T-cell (primary cell): Measurements from ENCODE around the gene B4GALT5. TPM values are rescaled to one million over a fixed set of nuclear protein-coding genes. Genes with fewer than 3 reads are reported as not detected.
"Not testable (repeated sequence)": the region's sequence is repeated elsewhere in the genome, so short reads cannot be mapped to it uniquely, and the experiment has no call there.

ENCODE experiments used
- ATAC-seq, 4 experiments: fragments of 200-7000 bp in 3 of 4; fragments of 150-1000 bp in 1 of 4; cut with Tn5 transposase; replicated peaks in 1 of 4; 1 replicate in 3 of 4; 2 replicates in 1 of 4; pipeline ENCODE4 v1.10.0; 2021; ENCODE audit warnings: moderate library complexity in 3 of 4, mild to moderate bottlenecking in 2 of 4, moderate number of reproducible peaks in 1 of 4
- CTCF ChIA-PET, 2 donors: fragments of 300-600 bp; sonication (Branson Sonifier 250); formaldehyde crosslinking; loops; one replicate each; lab custom pipeline; 2022; ENCODE audit warnings: antibody characterized with exemption in 2 of 2; lab: Charles Lee
- POLR2A ChIA-PET, 2 donors: fragments of 300-600 bp; sonication (Branson Sonifier 250); formaldehyde crosslinking; loops; one replicate each; lab custom pipeline; 2022; ENCODE audit warnings: antibody characterized with exemption in 2 of 2; lab: Charles Lee
- DNase-seq, 35 experiments: peaks; one replicate each; pipeline versions ENCODE4 v3.0.0 to v3.0.0-alpha.2; 2013 to 2023
- H3K27ac ChIP-seq: one replicate; pipeline ENCODE4 v1.5.1; 2013; ENCODE audit warnings: low read length
- H3K27me3 ChIP-seq, 2 experiments: replicated peaks in 1 of 2; 1 replicate in 1 of 2; 2 replicates in 1 of 2; pipeline versions ENCODE4 v1.6.1 to v1.7.0; 2013; ENCODE audit warnings: low read length in 1 of 2, mixed read lengths in 1 of 2; ENCODE audit not compliant: control insufficient read depth in 2 of 2, insufficient read depth in 2 of 2; ENCODE audit errors: extremely low read depth in 1 of 2
- H3K36me3 ChIP-seq, 2 donors: 1 replicate in 1 of 2; 2 replicates in 1 of 2; pipeline versions ENCODE4 v1.6.1 to v1.7.0; 2013; ENCODE audit warnings: low read length in 1 of 2; ENCODE audit not compliant: control insufficient read depth in 2 of 2, insufficient read depth in 1 of 2; ENCODE audit errors: extremely low read depth in 1 of 2
- H3K4me1 ChIP-seq, 2 experiments: 1 replicate in 1 of 2; 2 replicates in 1 of 2; pipeline versions ENCODE4 v1.6.1 to v1.7.0; 2013; ENCODE audit warnings: low read length in 2 of 2, mixed read lengths in 1 of 2; ENCODE audit not compliant: insufficient read depth in 2 of 2, control insufficient read depth in 1 of 2; ENCODE audit errors: extremely low read depth in 1 of 2
- H3K4me3 ChIP-seq, 2 donors: 1 replicate in 1 of 2; 2 replicates in 1 of 2; pipeline versions ENCODE4 v1.5.1 to v1.7.0; 2013; ENCODE audit warnings: mild to moderate bottlenecking in 2 of 2, low read length in 1 of 2, moderate library complexity in 1 of 2; ENCODE audit not compliant: control insufficient read depth in 1 of 2; ENCODE audit errors: extremely low read depth in 1 of 2
- H3K9me3 ChIP-seq: 2 replicates; pipeline ENCODE4 v1.7.0; 2013
- H3K27ac Mint-ChIP-seq, 2 donors: one replicate each; pipeline ENCODE4 v1.8.0; 2020 to 2021; ENCODE audit warnings: mild to moderate bottlenecking in 2 of 2, mixed read lengths in 2 of 2
- H3K27me3 Mint-ChIP-seq, 2 donors: one replicate each; pipeline ENCODE4 v1.8.0; 2021 to 2022; ENCODE audit warnings: mixed read lengths in 2 of 2
- H3K36me3 Mint-ChIP-seq: one replicate; pipeline ENCODE4 v1.8.0; 2021; ENCODE audit warnings: mixed read lengths
- H3K4me1 Mint-ChIP-seq, 3 donors: one replicate each; pipeline ENCODE4 v1.8.0; 2020 to 2022; ENCODE audit warnings: mixed read lengths in 3 of 3, mild to moderate bottlenecking in 1 of 3
- H3K4me3 Mint-ChIP-seq, 3 donors: one replicate each; pipeline ENCODE4 v1.8.0; 2020 to 2022; ENCODE audit warnings: mild to moderate bottlenecking in 3 of 3, mixed read lengths in 3 of 3, moderate library complexity in 3 of 3
- H3K9me3 Mint-ChIP-seq, 3 donors: one replicate each; pipeline ENCODE4 v1.8.0; 2020 to 2022; ENCODE audit warnings: mixed read lengths in 3 of 3
- WGBS: methylation state at CpG from one replicate; pipeline ENCODE4 v1.1.5; 2013; ENCODE audit warnings: missing lambda C conversion rate; ENCODE audit not compliant: insufficient coverage; 5-methylcytosine and 5-hydroxymethylcytosine counted together
- total RNA-seq, 35 experiments: library from RNA in 6 of 35; stranded (reverse) in 6 of 35; fragments of 120-200 nt in 1 of 35; gene quantifications; one replicate each; pipeline versions ENCODE4 v1.2.1 to v1.2.4 and lab custom pipeline; 2013 to 2026

B4GALT5 gene
- total RNA-seq, 5 donors from 2014 or later (not counting 1 experiment from before 2014, with no cell fraction given) = 4.6 to 11.9 (median 9.2) TPM

DNA sequence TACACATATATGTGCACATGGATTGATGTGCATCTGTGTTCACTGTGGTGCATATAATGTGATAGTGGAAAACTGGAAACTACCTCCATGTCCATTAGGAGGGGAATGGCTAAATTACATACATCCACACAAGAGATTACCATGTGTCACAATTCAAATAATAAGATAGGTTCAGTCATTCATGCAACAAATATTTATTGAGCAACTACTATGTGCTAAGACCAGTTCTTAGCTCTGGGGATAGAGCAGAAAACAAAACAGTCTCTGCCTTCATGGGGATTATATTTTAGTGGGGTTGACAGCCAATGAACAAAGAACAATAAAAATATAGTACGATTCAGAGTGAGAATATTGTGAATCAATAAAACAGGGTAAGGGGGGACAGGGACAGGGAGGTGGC lies 84.1 kb downstream of the B4GALT5 start:
- Mint-ChIP-seq H3K36me3 (peaks cover 14% of the 10 kb centered on the region), H3K27me3 (peaks cover 4% of the 10 kb centered on the region in 2 donors), H3K27ac (no peak overlapping the region), H3K4me3 (no peak overlapping the region), H3K9me3 (peaks cover 0 to 4% (median 0%) of the 10 kb centered on the region in 3 donors), H3K4me1 (peaks cover 0 to 4% (median 0%) of the 10 kb centered on the region in 3 donors)
- peaks cover 0 to 2% of the 10 kb centered on the region in 2 experiments for H3K27me3 ChIP-seq
- DNase-seq (no peak), ATAC-seq (no peak)
- H3K9me3 ChIP-seq = no peaks in the 10 kb centered on the region
- H3K36me3 ChIP-seq = no peaks in the 10 kb centered on the region
- H3K27ac ChIP-seq = no peak overlapping the region
- ChIA-PET POLR2A (interaction anchor here in 1 of 2 donors (0.6 kb wide), 1 partner anchor 106 kb away, joined by 3 read pairs; no protein-coding TSS in a partner anchor), CTCF (no interaction called here)
- WGBS = 100% methylated on average over 1 of the region's 1 CpG
- H3K4me1 ChIP-seq = no peaks in the 10 kb centered on the region
- no peak overlapping the region for H3K4me3 ChIP-seq

DNA sequence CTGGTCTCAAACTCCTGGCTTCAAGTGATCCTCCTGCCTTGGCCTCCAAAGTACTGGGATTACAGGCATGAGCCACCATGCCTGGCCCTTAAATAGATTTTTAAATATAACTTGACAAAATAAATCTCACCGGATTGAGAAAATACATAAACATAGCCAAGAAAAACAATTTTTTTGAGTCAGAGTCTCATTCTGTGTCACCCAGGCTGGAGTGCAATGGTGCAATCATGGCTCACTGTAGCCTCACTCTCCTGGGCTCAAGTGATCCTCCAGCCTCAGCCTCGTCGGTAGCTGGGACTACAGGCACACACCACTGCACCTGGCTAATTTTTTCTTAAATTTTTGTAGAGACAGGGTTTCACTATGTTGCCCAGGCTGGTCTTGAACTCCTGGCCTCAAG lies 85.4 kb downstream of the B4GALT5 start:
- H3K36me3 Mint-ChIP-seq, H3K9me3 ChIP-seq, H3K4me3 ChIP-seq, H3K4me1 Mint-ChIP-seq, H3K27me3 Mint-ChIP-seq, H3K9me3 Mint-ChIP-seq, H3K27me3 ChIP-seq, POLR2A ChIA-PET, H3K4me1 ChIP-seq, DNase-seq, H3K4me3 Mint-ChIP-seq, H3K27ac Mint-ChIP-seq, ATAC-seq, CTCF ChIA-PET, H3K27ac ChIP-seq, H3K36me3 ChIP-seq: not testable (repeated sequence)
- WGBS = 81% methylated on average over 3 of the region's 3 CpGs

DNA sequence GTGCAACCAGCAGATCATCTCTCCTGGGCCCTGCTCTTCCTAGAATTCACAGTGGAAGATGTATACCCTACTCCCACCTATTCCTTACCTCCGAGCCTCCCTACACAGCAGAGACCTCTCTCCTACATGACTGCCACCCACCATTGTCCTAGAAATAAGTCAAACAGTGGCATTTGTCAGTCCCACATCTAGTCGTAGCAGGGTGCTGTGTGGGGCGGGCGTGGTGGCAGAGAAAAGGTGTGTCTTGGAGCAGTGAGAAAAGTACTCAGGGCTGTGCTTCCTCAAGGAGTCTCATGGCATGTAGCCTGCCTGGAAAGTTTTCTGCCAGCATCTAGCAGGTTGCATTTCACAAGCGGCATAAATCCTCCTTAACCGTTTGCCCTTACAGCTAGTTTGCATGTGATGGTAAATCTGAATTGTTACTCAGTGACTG lies 86.3 kb downstream of the B4GALT5 start:
- H3K27ac ChIP-seq = no peak overlapping the region
- ATAC-seq (no peak), DNase-seq (no peak)
- Mint-ChIP-seq H3K4me1 (peaks cover 0 to 4% (median 0%) of the 10 kb centered on the region in 3 donors), H3K27ac (no peak overlapping the region), H3K4me3 (no peak overlapping the region), H3K27me3 (peaks cover 4% of the 10 kb centered on the region in 2 donors), H3K9me3 (peaks cover 0 to 4% (median 0%) of the 10 kb centered on the region in 3 donors), H3K36me3 (peaks cover 5% of the 10 kb centered on the region)
- H3K9me3 ChIP-seq = no peaks in the 10 kb centered on the region
- H3K4me3 ChIP-seq = no peak overlapping the region
- H3K4me1 ChIP-seq = no peaks in the 10 kb centered on the region
- CTCF ChIA-PET = interaction anchor here (0.6 kb wide), 2 partner anchors 213 to 1783 kb away, joined by 3 to 5 read pairs; no protein-coding TSS in a partner anchor
- peaks cover 0 to 2% of the 10 kb centered on the region in 2 experiments for H3K27me3 ChIP-seq
- H3K36me3 ChIP-seq = no peaks in the 10 kb centered on the region
- POLR2A ChIA-PET = no interaction called here
- WGBS = 80% methylated on average over 3 of the region's 6 CpGs

DNA sequence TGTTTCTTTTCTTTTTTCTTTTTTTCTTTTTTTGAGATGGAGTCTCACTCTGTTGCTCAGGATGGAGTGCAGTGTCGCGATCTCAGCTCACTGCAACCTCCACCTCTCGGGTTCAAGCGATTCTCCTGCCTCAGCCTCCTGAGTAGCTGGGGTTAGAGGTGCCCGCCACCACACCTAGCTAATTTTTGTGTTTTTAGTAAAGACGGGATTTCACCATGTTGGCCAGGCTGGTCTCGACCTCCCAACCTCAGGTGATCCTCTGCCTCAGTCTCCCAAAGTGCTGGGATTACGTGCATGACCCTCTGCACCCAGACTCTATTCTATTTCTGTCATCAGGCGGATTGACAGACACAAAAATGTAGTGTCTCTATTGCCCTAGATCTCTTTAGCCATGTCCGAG lies 88.7 kb downstream of the B4GALT5 start:
- H3K9me3 ChIP-seq, H3K4me3 Mint-ChIP-seq, H3K27me3 ChIP-seq, CTCF ChIA-PET, H3K4me3 ChIP-seq, ATAC-seq, H3K36me3 ChIP-seq, H3K4me1 ChIP-seq, H3K4me1 Mint-ChIP-seq, POLR2A ChIA-PET, H3K36me3 Mint-ChIP-seq, H3K27ac ChIP-seq, DNase-seq, H3K27ac Mint-ChIP-seq, H3K9me3 Mint-ChIP-seq: not testable (repeated sequence)
- peaks cover 4 to 11% of the 10 kb centered on the region in 2 donors for H3K27me3 Mint-ChIP-seq
- 91% methylated on average over 4 of the region's 10 CpGs for WGBS

DNA sequence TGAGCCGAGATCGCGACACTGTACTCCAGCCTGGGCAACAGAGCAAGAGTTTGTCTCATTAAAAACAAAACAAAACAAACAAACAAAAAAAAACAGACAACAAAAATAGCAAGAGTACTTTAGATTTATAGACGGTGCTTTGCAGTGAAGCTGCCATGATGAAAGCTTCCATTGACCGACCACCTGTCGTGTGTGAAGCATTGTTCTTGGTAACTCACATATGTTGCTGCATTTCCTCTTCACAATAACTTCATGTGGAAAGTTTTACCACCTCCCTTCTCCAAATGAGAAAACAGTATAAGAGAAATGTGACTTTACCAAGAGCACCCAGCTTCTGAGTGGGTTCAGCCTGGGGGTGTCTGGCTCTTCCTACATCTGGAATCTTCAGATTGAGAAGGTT lies 89.4 kb downstream of the B4GALT5 start:
- WGBS = 100% methylated on average over 1 of the region's 6 CpGs
- H3K36me3 ChIP-seq = no peaks in the 10 kb centered on the region
- H3K27ac Mint-ChIP-seq = no peak overlapping the region
- CTCF ChIA-PET = no interaction called here
- POLR2A ChIA-PET = no interaction called here
- H3K4me1 ChIP-seq = peaks cover 0 to 11% of the 10 kb centered on the region in 2 experiments
- peaks cover 0 to 6% of the 10 kb centered on the region in 2 experiments for H3K27me3 ChIP-seq
- peaks cover 0 to 8% (median 0%) of the 10 kb centered on the region in 3 donors for H3K4me1 Mint-ChIP-seq
- DNase-seq (no peak), ATAC-seq (no peak)
- H3K9me3 Mint-ChIP-seq = peaks cover 4 to 7% (median 5%) of the 10 kb centered on the region in 3 donors
- H3K4me3 ChIP-seq = no peak overlapping the region
- H3K4me3 Mint-ChIP-seq = no peak overlapping the region
- H3K27ac ChIP-seq = no peak overlapping the region
- no peaks in the 10 kb centered on the region for H3K36me3 Mint-ChIP-seq
- H3K9me3 ChIP-seq = no peaks in the 10 kb centered on the region
- H3K27me3 Mint-ChIP-seq = peaks cover 4 to 11% of the 10 kb centered on the region in 2 donors

DNA sequence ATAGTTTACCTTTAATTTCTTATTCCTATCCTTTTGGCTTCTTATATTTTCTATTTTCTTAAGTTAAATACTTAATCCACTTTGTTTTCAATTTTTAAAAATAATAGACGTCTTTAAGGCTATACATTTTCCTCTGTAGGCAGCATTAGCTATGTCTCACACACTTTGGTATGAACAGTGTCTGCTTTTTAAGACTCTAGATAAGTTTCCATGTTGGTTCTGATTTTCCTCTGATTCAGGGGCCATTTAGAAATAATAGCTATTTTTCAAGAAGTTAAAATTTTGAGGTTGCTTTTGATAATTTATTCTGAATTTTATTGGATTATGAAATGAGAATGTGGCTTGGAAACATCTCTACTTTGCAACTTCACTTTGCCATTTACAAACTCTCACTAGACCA lies 91.4 kb downstream of the B4GALT5 start:
- ChIA-PET POLR2A (no interaction called here), CTCF (interaction anchor here in 1 of 2 donors (0.7 kb wide), 1 partner anchor 83 kb away, joined by 5 read pairs; no protein-coding TSS in a partner anchor)
- H3K27me3 ChIP-seq = peaks cover 0 to 7% of the 10 kb centered on the region in 2 experiments
- Mint-ChIP-seq H3K9me3 (peaks cover 4 to 7% (median 5%) of the 10 kb centered on the region in 3 donors), H3K36me3 (no peaks in the 10 kb centered on the region), H3K4me1 (peaks cover 0 to 8% (median 0%) of the 10 kb centered on the region in 3 donors), H3K4me3 (no peak overlapping the region), H3K27ac (no peak overlapping the region), H3K27me3 (peaks cover 4 to 11% of the 10 kb centered on the region in 2 donors)
- H3K36me3 ChIP-seq = no peaks in the 10 kb centered on the region
- H3K4me3 ChIP-seq = no peak overlapping the region
- no peak overlapping the region for H3K27ac ChIP-seq
- no peak for ATAC-seq
- no CpG with 5 or more reads among the region's 1 CpG for WGBS
- no peaks in the 10 kb centered on the region for H3K9me3 ChIP-seq
- no peak for DNase-seq
- peaks cover 0 to 11% of the 10 kb centered on the region in 2 experiments for H3K4me1 ChIP-seq
